HEK293 (cell line): ENCODE data around the gene TAGLN2.

Experiments used
- CTCF ChIA-PET: fragments of 350-600 bp; formaldehyde crosslinking; extraction: SDS; loops from one replicate; lab custom pipeline; 2021; ENCODE audit warnings: antibody characterized with exemption; lab: Yijun Ruan, JAX
- POLR2A ChIA-PET: fragments of 300-600 bp; formaldehyde crosslinking; extraction: SDS; loops from one replicate; lab custom pipeline; 2020; ENCODE audit warnings: antibody characterized with exemption, inconsistent platforms; lab: Yijun Ruan, JAX
- H3K27ac ChIP-seq: fragments of 200-500 bp; sonication (Bioruptor generic); 2 replicates; pipeline ENCODE4 v1.5.1; 2014; ENCODE audit warnings: low read depth, low read length, control low read depth, inconsistent platforms; ENCODE audit errors: extremely low read depth
- H3K36me3 ChIP-seq, 2 experiments: fragments of 200-500 bp in 1 of 2; sonication (Bioruptor generic) in 1 of 2; 1 replicate in 1 of 2; 2 replicates in 1 of 2; pipeline ENCODE4 v1.5.1; 2014 to 2017; ENCODE audit warnings: inconsistent platforms in 2 of 2, low read length in 2 of 2; ENCODE audit not compliant: control insufficient read depth in 2 of 2, insufficient read depth in 1 of 2
- H3K4me1 ChIP-seq: fragments of 200-500 bp; sonication (Bioruptor generic); 2 replicates; pipeline ENCODE4 v1.5.1; 2014; ENCODE audit warnings: mild to moderate bottlenecking, low read length, inconsistent platforms; ENCODE audit not compliant: control insufficient read depth, insufficient read depth
- H3K4me3 ChIP-seq: 2 replicates; pipeline ENCODE4 v1.5.1; 2011; ENCODE audit warnings: low read depth, mild to moderate bottlenecking, control low read depth, low read length, moderate library complexity
- H3K9me3 ChIP-seq: fragments of 200-500 bp; sonication (Bioruptor generic); 2 replicates; pipeline ENCODE4 v1.5.1; 2014; ENCODE audit warnings: low read depth, low read length, inconsistent platforms; ENCODE audit not compliant: control insufficient read depth, insufficient read depth
- INSM2 ChIP-seq: fragments of 450-650 bp; formaldehyde crosslinking; IDR thresholded peaks from 2 replicates; pipeline ENCODE4 v1.5.1; 2016; ENCODE audit warnings: missing biosample characterization, missing genetic modification characterization
- KLF1 ChIP-seq: fragments of 450-650 bp; formaldehyde crosslinking; IDR thresholded peaks from 2 replicates; pipeline ENCODE4 v1.5.1; 2016; ENCODE audit warnings: missing biosample characterization, missing genetic modification characterization
- SCRT2 ChIP-seq: fragments of 450-650 bp; formaldehyde crosslinking; IDR thresholded peaks from 2 replicates; pipeline ENCODE4 v1.5.1; 2016; ENCODE audit warnings: missing biosample characterization, missing genetic modification characterization
- ZNF416 ChIP-seq: fragments of 450-650 bp; formaldehyde crosslinking; IDR thresholded peaks from 2 replicates; pipeline ENCODE4 v1.5.1; 2016; ENCODE audit warnings: missing biosample characterization, missing genetic modification characterization
- ZNF518A ChIP-seq: fragments of 450-650 bp; formaldehyde crosslinking; conservative IDR thresholded peaks from 2 replicates; pipeline ENCODE4 v1.5.1; 2016; ENCODE audit warnings: low read depth, missing biosample characterization, missing genetic modification characterization
- ZNF621 ChIP-seq: fragments of 450-650 bp; formaldehyde crosslinking; IDR thresholded peaks from 2 replicates; pipeline ENCODE4 v1.5.1; 2017; ENCODE audit warnings: missing biosample characterization, missing genetic modification characterization
- ZNF626 ChIP-seq: fragments of 450-650 bp; sonication (Bioruptor Pico); formaldehyde crosslinking; IDR thresholded peaks from 2 replicates; pipeline ENCODE4 v1.5.1; 2018; ENCODE audit warnings: missing biosample characterization, missing genetic modification characterization, inconsistent platforms

TAGLN2 gene

GRCh38 chr1:159960721-159961381, 35.5 kb upstream of the TAGLN2 start:
- H3K9me3 ChIP-seq, result no peaks in the 10 kb centered on the region
- H3K36me3 ChIP-seq, result no peaks in the 10 kb centered on the region
- ChIA-PET POLR2A (no interaction called here), CTCF (interaction anchor here (1.1 kb wide), 1 partner anchor 22 kb away, joined by 4 read pairs; no protein-coding TSS in a partner anchor)
- H3K4me3 ChIP-seq, result no peak overlapping the region
- no peak for TF ChIP-seq ZNF621
- TF ChIP-seq KLF1 (tag by site-specific recombination), result peak; percentile 87
- H3K4me1 ChIP-seq, result no peaks in the 10 kb centered on the region
- H3K27ac ChIP-seq, result no peak overlapping the region

GRCh38 chr1:159959451-159959850, 34.1 kb upstream of the TAGLN2 start:
- ChIA-PET POLR2A (no interaction called here), CTCF (interaction anchor here (0.6 kb wide), 1 partner anchor 302 kb away, joined by 3 read pairs; no protein-coding TSS in a partner anchor)

More at GRCh38 chr1:159959451-159959850, 34.1 kb upstream of the TAGLN2 start:
- H3K27ac ChIP-seq, result no peak overlapping the region
- no peak for TF ChIP-seq ZNF518A (tag by site-specific recombination)
- TF ChIP-seq ZNF416, result no peak
- TF ChIP-seq SCRT2 (tag by site-specific recombination), result 0 out of 2 replicates have a peak, but pooled peaks have one; percentile 25
- TF ChIP-seq INSM2 (tag by site-specific recombination), result no peak
- TF ChIP-seq ZNF626 (tag by site-specific recombination), result no peak
- H3K4me1 ChIP-seq, result no peaks in the 10 kb centered on the region
- no peak overlapping the region for H3K4me3 ChIP-seq
- no peaks in the 10 kb centered on the region for H3K9me3 ChIP-seq
- no peaks in the 10 kb centered on the region for H3K36me3 ChIP-seq
